Dermis blood vessel endothelial cell (primary cell): ENCODE data around the gene ZFYVE26. TPM values are rescaled to one million over a fixed set of nuclear protein-coding genes. Genes with fewer than 3 reads are reported as not detected.
"Not testable (repeated sequence)": the region's sequence is repeated elsewhere in the genome, so short reads cannot be mapped to it uniquely, and the experiment has no call there.

Experiments used
- DNase-seq: peaks from one replicate; pipeline ENCODE4 v3.0.0; 2010
- total RNA-seq: library from RNA; depleted of rRNA; stranded (reverse); fragments of >200 nt; gene quantifications from 2 replicates; pipeline ENCODE4 v1.2.3, GENCODE V29; 2014

Gene ZFYVE26
- 23.7 and 26.7 TPM in 2 replicates for total RNA-seq

- DNase-seq = peak; percentile 97
These were observed at the start of gene ZFYVE26 for GRCh38 chr14:67816326-67817002. TSS of gene ZFYVE26 (minus strand) at chr14:67816590. CDS start at chr14:67815963, 627 bp downstream.

GRCh38 chr14:67863223-67863622, 46.8 kb upstream of the ZFYVE26 start:
- no peak for DNase-seq

GRCh38 chr14:67859169-67859749, 42.9 kb upstream of the ZFYVE26 start:
- peak; percentile 67 for DNase-seq

- DNase-seq = no peak
These were observed 41.5 kb upstream of the ZFYVE26 start for GRCh38 chr14:67857778-67858350.

GRCh38 chr14:67856827-67857226, 40.4 kb upstream of the ZFYVE26 start:
- DNase-seq = no peak

GRCh38 chr14:67853715-67854114, 37.3 kb upstream of the ZFYVE26 start:
- no peak for DNase-seq

- DNase-seq = no peak
These were observed 36.7 kb upstream of the ZFYVE26 start for GRCh38 chr14:67852926-67853604.

GRCh38 chr14:67851785-67852410, 35.5 kb upstream of the ZFYVE26 start:
- DNase-seq = peak; percentile 83

GRCh38 chr14:67850066-67850830, 33.9 kb upstream of the ZFYVE26 start:
- no peak for DNase-seq

- DNase-seq = no peak
These were observed 29.7 kb upstream of the ZFYVE26 start for GRCh38 chr14:67846029-67846610.

GRCh38 chr14:67837011-67837624, 20.7 kb upstream of the ZFYVE26 start:
- peak; percentile 90 for DNase-seq

GRCh38 chr14:67835596-67835995, 19.2 kb upstream of the ZFYVE26 start:
- no peak for DNase-seq

GRCh38 chr14:67833403-67833802, 17.0 kb upstream of the ZFYVE26 start:
- DNase-seq = no peak

GRCh38 chr14:67831113-67831512, 14.7 kb upstream of the ZFYVE26 start:
- no peak for DNase-seq

- no peak for DNase-seq
These were observed 4.7 kb upstream of the ZFYVE26 start for GRCh38 chr14:67821121-67821520.

- peak; percentile 58 for DNase-seq
These were observed 4.1 kb upstream of the ZFYVE26 start for GRCh38 chr14:67820428-67820971.

- peak; percentile 89 for DNase-seq
These were observed 3.4 kb upstream of the ZFYVE26 start, which contains the start of gene RAD51B for GRCh38 chr14:67819563-67820421. TSS of gene RAD51B (plus strand) at chr14:67819779.

GRCh38 chr14:67818476-67818875, 2.1 kb upstream of the ZFYVE26 start:
- DNase-seq = not testable (repeated sequence)

GRCh38 chr14:67817750-67818438, 1.5 kb upstream of the ZFYVE26 start:
- no peak for DNase-seq
